GM19193 (cell line): Measurements from ENCODE around the gene HTR1D.

Source experiments
- POLR2A ChIP-seq: IDR thresholded peaks from 4 replicates; pipeline ENCODE4 v1.6.1; 2011; ENCODE audit not compliant: insufficient read depth, insufficient read length; ENCODE audit errors: extremely low read depth

HTR1D gene

GRCh38 chr1:23194119-23194984 is 22.9 kb downstream of the HTR1D start:
- no peak for TF ChIP-seq POLR2A

GRCh38 chr1:23193391-23194118 is 23.7 kb downstream of the HTR1D start:
- no peak for TF ChIP-seq POLR2A

- TF ChIP-seq POLR2A = no peak
These were observed 26.1 kb downstream of the HTR1D start for GRCh38 chr1:23191199-23191598.

- no peak for TF ChIP-seq POLR2A
These were observed 28.8 kb downstream of the HTR1D start for GRCh38 chr1:23188434-23188884.

- no peak for TF ChIP-seq POLR2A
These were observed 29.7 kb downstream of the HTR1D start for GRCh38 chr1:23187637-23188036.

DNA sequence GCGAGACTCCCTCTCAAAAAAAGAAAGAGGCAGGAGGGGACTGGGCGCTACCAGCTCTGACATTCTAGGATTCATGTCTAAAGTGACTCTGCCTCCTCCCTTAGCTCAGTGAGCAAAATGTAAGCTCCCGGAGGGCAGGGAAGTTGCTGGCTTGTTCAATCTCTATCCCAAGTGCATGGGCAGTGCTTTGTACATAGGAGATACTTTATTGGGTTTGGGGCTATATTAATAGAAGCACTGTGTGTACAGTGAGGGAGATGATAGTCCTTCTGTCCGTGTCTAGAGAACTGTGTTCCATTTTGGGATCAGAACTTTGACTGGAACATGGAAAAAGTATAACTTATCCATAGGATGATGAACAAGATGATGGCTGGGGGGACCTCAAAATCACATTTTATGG is 31.9 kb downstream of the HTR1D start:
- TF ChIP-seq POLR2A = no peak

GRCh38 chr1:23184212-23184934 is 32.9 kb downstream of the HTR1D start:
- TF ChIP-seq POLR2A = no peak

DNA sequence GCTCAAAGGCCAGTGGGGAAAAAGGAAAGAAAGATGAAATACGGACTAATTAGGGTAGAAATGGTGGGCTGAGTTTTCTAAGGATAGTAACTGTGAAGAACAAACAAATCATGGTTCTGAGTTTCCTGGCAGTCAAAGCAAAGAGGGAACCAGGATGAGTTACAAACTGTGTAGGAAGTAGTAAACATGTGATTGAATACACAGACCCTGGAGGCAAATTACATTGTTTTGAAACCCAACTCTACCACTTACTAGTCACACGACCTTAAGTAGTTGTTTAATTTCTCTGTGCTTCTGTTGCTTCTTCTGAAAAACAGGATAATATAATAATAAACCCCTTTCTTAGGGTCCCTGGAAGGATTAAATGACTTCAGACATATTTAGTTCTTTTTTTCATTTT is 37.4 kb downstream of the HTR1D start:
- TF ChIP-seq POLR2A = no peak

GRCh38 chr1:23178950-23179349 is 38.4 kb downstream of the HTR1D start:
- no peak for TF ChIP-seq POLR2A

- no peak for TF ChIP-seq POLR2A
These were observed 38.9 kb downstream of the HTR1D start for GRCh38 chr1:23178414-23178813.

GRCh38 chr1:23177438-23178380 is 39.6 kb downstream of the HTR1D start:
- TF ChIP-seq POLR2A = peak; percentile 59

DNA sequence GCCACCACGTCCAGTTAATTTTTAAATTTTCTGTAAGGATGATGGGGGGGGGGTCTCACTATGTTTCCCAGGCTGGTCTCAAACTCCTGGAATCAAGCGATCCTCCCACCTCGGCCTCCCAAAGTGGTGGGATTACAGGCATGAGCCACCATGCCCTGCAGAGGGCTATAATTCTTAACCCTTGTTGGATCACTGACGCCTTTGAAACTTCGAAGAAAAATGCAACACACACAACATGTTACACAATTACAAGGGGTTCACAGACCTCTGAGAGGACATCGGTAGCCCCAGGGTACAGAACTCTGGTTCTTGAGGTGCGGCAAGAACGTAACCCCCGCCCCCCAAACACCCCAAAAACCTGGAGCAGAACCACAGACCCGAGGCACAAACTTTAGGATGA is 40.3 kb downstream of the HTR1D start:
- TF ChIP-seq POLR2A = no peak

DNA sequence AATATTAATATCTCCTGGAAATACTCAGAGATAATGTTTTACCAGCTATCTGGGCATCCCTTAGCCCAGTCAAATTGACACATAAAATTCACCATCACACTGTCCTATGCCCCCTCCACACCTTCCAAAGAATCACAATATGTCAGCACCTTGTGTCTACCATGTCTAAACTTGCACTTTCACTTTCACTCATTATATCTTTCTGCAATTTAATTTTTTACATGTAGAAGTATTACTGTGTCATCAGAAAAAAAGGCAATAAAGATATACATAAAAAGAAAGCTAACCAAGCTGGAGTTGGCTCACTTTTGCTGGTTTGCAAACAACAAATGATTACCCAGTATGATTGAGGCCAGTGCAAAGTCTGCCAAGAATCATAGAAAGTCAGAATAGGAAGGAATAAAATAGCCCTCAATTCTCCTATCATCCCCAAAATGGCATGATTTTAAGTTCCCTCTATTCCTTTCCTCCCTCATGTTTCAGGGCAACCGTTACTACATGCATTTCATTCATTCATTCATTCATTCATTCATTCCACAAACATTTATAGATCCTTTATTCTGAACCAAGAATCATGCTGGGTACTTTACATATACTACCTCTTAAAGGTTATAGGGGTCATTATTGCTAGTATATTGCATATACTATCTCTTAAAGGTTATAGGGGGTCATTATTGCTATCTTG is 42.7 kb downstream of the HTR1D start:
- TF ChIP-seq POLR2A = no peak
